ENCODE results near the gene FHL3.
"Not testable (repeated sequence)": the region's sequence is repeated elsewhere in the genome, so short reads cannot be mapped to it uniquely, and the experiment has no call there.

The FHL3 gene

DNA sequence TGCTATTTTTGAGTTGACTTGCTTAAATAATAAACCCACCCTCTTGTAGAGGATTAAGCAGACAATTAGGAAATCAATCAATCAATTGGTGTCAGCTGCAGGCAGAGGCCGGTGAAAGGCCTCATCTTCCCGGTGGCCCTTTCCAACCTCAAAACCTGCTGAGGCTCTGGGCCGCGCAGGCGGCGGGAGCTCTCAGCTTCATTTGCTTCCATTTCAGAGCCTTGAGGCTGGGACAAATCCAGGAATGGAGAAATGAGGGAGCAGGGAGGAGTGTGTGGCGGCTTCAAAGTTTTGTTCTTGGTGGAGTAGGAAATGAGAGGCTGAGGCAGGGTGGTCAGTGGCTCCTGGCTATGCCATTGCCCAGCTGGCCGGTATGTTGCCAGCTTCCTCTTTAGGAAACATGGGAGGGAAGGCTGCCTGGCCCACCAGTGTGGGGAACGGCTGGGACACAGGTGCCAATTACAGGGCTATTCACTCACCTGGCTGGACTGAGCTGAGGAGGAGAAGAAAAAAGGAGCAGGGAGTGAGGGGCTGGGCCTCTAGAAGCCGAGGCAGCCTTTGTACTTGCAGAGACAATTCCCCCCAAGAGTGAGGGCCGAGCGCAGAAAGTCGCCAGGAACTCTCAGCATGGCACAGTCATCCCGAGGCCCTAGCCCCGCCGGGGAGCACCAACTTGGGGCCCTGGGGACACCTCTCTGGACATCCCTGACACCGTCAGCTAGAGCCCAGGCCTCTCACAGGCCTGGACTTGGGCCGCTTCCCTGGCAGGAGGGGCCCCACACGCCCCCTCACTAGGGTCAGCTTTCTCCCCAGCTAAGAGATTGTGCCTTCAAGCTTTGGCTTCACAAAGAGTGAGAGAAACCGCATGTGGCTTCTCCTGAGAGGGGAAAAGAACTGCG, 36.9 kb upstream of the FHL3 start:
- no peak for TF ChIP-seq CTCF (IDR thresholded peaks at IDR 0.05; ENCODE audit: low read length, missing control alignments)
- DNase-seq (ENCODE audit: low read depth): no peak
- no peak overlapping the region for H3K4me3 ChIP-seq (replicated peaks; ENCODE audit: low read depth, low read length)

- no peak for TF ChIP-seq CTCF (IDR thresholded peaks at IDR 0.05; ENCODE audit: low read length, missing control alignments)
- DNase-seq (ENCODE audit: low read depth): no peak
- no peak overlapping the region for H3K4me3 ChIP-seq (replicated peaks; ENCODE audit: low read depth, low read length)
Observed at GRCh38 chr1:38039331-38040088, 34.2 kb upstream of the FHL3 start.

DNA sequence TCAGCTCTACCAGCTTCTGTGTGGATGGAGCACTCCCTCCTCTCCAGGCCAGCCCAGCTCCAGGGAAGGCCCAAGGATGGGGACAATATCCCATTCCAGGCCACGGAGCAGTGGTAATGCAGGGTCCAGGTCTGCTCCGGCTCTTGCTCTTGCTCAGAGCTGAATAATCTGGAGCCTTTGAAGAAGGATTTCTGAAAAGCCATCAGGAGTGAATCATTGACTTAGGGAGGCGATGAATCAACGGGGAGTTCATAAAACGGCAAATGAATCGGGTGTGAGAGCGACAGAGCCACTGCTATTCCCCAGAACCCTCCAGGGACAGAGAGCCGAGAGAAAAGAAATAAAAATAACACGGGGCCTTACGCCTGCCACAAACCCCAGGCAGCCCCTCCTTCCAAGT, 33.5 kb upstream of the FHL3 start:
- no peak for TF ChIP-seq CTCF (IDR thresholded peaks at IDR 0.05; ENCODE audit: low read length, missing control alignments)
- no peak overlapping the region for H3K4me3 ChIP-seq (replicated peaks; ENCODE audit: low read depth, low read length)
- DNase-seq (ENCODE audit: low read depth): no peak

DNA sequence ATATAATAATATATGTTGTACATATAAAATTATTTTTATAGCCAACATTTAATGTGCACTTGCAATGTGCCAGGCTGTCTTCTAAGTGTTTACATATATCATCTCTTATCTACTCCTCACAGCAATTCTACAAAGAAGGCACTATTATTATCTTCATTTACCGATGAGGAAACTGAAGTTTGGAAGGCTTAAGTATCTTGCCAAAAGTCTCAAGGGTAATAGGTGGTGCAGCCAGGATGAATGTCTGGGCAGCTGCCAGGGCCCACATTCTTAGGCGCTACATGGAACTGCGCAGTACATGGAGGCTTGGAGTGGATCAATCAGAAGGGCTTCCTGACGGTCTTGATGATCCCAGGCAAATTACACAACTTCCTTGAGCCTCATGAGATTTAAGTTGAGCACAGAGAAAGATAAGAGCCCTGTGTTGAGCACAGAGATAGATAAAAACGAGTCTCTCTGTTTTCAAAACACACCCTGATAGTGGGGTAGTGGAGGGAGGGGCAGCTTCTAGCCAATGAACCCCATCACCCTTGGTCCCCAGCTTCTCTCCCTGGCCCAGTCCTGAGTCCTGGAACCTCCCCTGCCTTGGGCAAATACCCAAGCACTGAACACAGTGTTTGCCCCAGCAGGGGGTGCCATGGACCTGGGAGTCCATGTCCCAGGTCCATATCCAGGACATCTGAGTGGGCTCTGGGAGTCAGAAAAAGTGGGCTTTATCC, 32.1 kb upstream of the FHL3 start:
- no peak overlapping the region for H3K4me3 ChIP-seq (replicated peaks; ENCODE audit: low read depth, low read length)
- DNase-seq (ENCODE audit: low read depth): peak; percentile 50
- TF ChIP-seq CTCF (IDR thresholded peaks at IDR 0.05; ENCODE audit: low read length, missing control alignments): peak; percentile 28

GRCh38 chr1:38034871-38035270, 29.6 kb upstream of the FHL3 start:
- TF ChIP-seq CTCF (IDR thresholded peaks at IDR 0.05; ENCODE audit: low read length, missing control alignments): no peak
- H3K4me3 ChIP-seq (replicated peaks; ENCODE audit: low read depth, low read length): no peak overlapping the region
- no peak for DNase-seq (ENCODE audit: low read depth)

DNA sequence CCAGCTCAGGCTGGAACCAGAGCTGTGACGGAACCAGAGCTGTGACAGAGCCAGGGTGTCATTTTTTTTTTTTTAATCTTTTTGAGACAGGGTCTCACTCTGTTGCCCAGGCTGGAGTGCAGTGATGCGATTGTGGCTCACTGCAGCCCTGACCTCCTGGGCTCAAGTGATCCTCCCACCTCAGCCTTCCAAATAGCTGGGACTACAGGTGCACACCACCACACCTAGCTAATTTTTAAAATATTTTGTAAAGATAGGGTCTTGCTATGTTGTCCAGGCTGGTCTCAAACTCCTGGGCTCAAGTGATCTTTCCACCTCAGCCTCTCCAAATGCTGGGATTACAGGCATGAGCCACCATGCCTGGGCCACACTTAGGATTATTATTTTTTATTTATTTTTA, 27.7 kb upstream of the FHL3 start:
- H3K4me3 ChIP-seq (replicated peaks; ENCODE audit: low read depth, low read length); DNase-seq (ENCODE audit: low read depth): not testable (repeated sequence)

DNA sequence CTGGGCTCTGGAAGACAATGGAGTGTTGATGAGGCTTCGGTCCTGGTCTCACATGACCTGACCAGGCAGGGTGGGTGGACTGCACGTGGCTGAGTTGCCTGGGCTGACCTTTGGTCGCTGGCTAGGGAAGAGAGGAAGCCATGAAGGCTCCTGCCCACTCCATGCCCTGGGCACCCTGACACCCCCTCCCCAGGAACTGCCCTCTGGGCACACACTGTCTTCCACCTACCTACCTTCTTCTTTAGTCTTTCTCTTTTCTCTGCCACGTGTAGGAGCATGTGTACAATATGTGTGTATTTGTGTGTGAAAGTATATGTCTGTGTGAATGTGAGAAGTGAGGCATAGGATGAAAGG, 26.2 kb upstream of the FHL3 start:
- no peak for TF ChIP-seq CTCF (IDR thresholded peaks at IDR 0.05; ENCODE audit: low read length, missing control alignments)
- no peak overlapping the region for H3K4me3 ChIP-seq (replicated peaks; ENCODE audit: low read depth, low read length)
- no peak for DNase-seq (ENCODE audit: low read depth)

All from fibroblast of pulmonary artery (primary cell).